Ishikawa (cell line): ENCODE results near the gene NCOA6.

Source experiments
- CEBPB ChIP-seq: IDR thresholded peaks from 2 replicates; pipeline ENCODE4 v1.6.1; 2012
- CREB1 ChIP-seq: IDR thresholded peaks from 2 replicates; pipeline ENCODE4 v1.6.1; 2012; ENCODE audit warnings: low read depth
- EGR1 ChIP-seq: IDR thresholded peaks from 2 replicates; pipeline ENCODE4 v1.6.1; 2012
- EP300 ChIP-seq: IDR thresholded peaks from 2 replicates; pipeline ENCODE4 v1.6.1; 2012; ENCODE audit warnings: borderline replicate concordance
- FOXM1 ChIP-seq: IDR thresholded peaks from 2 replicates; pipeline ENCODE4 v1.6.1; 2012; ENCODE audit warnings: low read depth, borderline replicate concordance
- MAX ChIP-seq: IDR thresholded peaks from 2 replicates; pipeline ENCODE4 v1.6.1; 2012
- NFIC ChIP-seq: IDR thresholded peaks from 2 replicates; pipeline ENCODE4 v1.6.1; 2012
- RAD21 ChIP-seq: IDR thresholded peaks from 2 replicates; pipeline ENCODE4 v1.6.1; 2012; ENCODE audit warnings: low read depth
- REST ChIP-seq: IDR thresholded peaks from 2 replicates; pipeline ENCODE4 v1.6.1; 2012; ENCODE audit warnings: low read depth, mild to moderate bottlenecking
- TAF1 ChIP-seq: IDR thresholded peaks from 2 replicates; pipeline ENCODE4 v1.6.1; 2012; ENCODE audit warnings: low read depth, mild to moderate bottlenecking
- TCF12 ChIP-seq: IDR thresholded peaks from 2 replicates; pipeline ENCODE4 v1.6.1; 2012; ENCODE audit warnings: low read depth
- TEAD4 ChIP-seq: IDR thresholded peaks from 2 replicates; pipeline ENCODE4 v1.6.1; 2012
- USF1 ChIP-seq: IDR thresholded peaks from 2 replicates; pipeline ENCODE4 v1.6.1; 2012
- YY1 ChIP-seq: IDR thresholded peaks from 2 replicates; pipeline ENCODE4 v1.6.1; 2012; ENCODE audit warnings: low read depth
- ZBTB7A ChIP-seq: IDR thresholded peaks from 2 replicates; pipeline ENCODE4 v1.6.1; 2012; ENCODE audit warnings: low read depth

NCOA6 gene

GRCh38 chr20:34680586-34681175 lies 144.8 kb downstream of the NCOA6 start:
- no peak for TF ChIP-seq TAF1
- no peak for TF ChIP-seq TEAD4
- no peak; the same call in 1 of the 2 replicates for TF ChIP-seq CEBPB
- TF ChIP-seq FOXM1: no peak
- TF ChIP-seq RAD21: no peak
- no peak for TF ChIP-seq ZBTB7A

GRCh38 chr20:34676642-34677373 lies 148.6 kb downstream of the NCOA6 start, which contains the start of gene PIGU:
PIGU (minus strand) TSS chr20:34677092; CDS start chr20:34677085, 7 bp downstream.
- no peak for TF ChIP-seq USF1
- TF ChIP-seq CEBPB: no peak
- TF ChIP-seq NFIC: no peak
- TF ChIP-seq CREB1: peak; percentile 92
- no peak for TF ChIP-seq RAD21
- TF ChIP-seq FOXM1: no peak
- TF ChIP-seq EGR1: peak; percentile 62; the same call in 1 of the 2 replicates
- no peak for TF ChIP-seq TEAD4
- no peak for TF ChIP-seq REST
- peak; percentile 95 for TF ChIP-seq YY1
- TF ChIP-seq MAX: peak; percentile 80
- TF ChIP-seq TCF12: 0 out of 2 replicates have a peak, but pooled peaks have one; percentile 49
- TF ChIP-seq ZBTB7A: no peak; the same call in 1 of the 2 replicates
- no peak for TF ChIP-seq EP300
- peak; percentile 93 for TF ChIP-seq TAF1

GRCh38 chr20:34675993-34676641 lies 149.3 kb downstream of the NCOA6 start:
- TF ChIP-seq REST: no peak
- TF ChIP-seq EP300: no peak
- no peak for TF ChIP-seq YY1
- no peak for TF ChIP-seq EGR1

DNA sequence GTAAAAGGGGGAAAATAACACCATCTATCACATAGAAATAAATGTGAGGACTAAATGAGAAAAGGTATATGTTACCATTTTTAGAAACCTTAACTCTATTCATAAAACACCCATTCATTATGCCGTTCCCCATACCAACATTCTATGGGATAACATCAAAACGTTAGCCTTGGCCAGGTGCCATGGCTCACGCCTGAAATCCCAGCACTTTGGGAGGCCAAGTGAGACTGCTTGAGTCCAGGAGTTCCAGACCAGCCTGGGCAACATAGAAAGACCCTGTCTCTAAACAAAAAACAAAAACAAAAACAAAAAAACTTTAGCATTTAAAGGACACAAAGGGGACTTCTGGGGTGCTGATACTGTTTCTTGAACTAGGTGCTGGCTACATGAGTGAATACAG lies 149.9 kb downstream of the NCOA6 start:
- TF ChIP-seq CREB1: no peak
- TF ChIP-seq NFIC: peak; percentile 26; the same call in 1 of the 2 replicates

GRCh38 chr20:34673412-34673811 lies 152.0 kb downstream of the NCOA6 start:
- TF ChIP-seq TCF12 (no peak), CREB1 (no peak), CEBPB (no peak), TEAD4 (no peak), ZBTB7A (no peak), YY1 (no peak), FOXM1 (no peak), NFIC (no peak), EP300 (no peak), EGR1 (no peak), USF1 (no peak), RAD21 (no peak), TAF1 (no peak), REST (no peak), MAX (no peak)
